IMR-90 (cell line): ENCODE measurements around the gene TAT. TPM values are rescaled to one million over a fixed set of nuclear protein-coding genes. Genes with fewer than 3 reads are reported as not detected.

Experiments used
- ATAC-seq: fragments of 200-7000 bp; cut with Tn5 transposase; 2 replicates; pipeline ENCODE4 v1.9.1; 2020; ENCODE audit warnings: low read depth, mild to moderate bottlenecking, moderate library complexity
- BruUV-seq: library from RNA; stranded (reverse); fragments of 400-500 nt; replicated peaks from 2 replicates; lab custom pipeline; 2021; lab: Mats Ljungman, UMichigan
- CTCF ChIA-PET: fragments of 300-600 bp; formaldehyde crosslinking; extraction: SDS; loops from one replicate; lab custom pipeline; 2021; ENCODE audit warnings: antibody characterized with exemption; lab: Yijun Ruan, JAX
- POLR2A ChIA-PET: fragments of 300-600 bp; sonication (Branson Sonifier 250); formaldehyde crosslinking; loops from one replicate; lab custom pipeline; 2022; ENCODE audit warnings: antibody characterized with exemption; ENCODE audit not compliant: unreplicated experiment; lab: Charles Lee
- DNase-seq: peaks from one replicate; pipeline ENCODE4 v3.0.0; 2013
- H2AFZ ChIP-seq: replicated peaks from 2 replicates; pipeline ENCODE3; 2013; ENCODE audit warnings: low read length, mild to moderate bottlenecking; ENCODE audit not compliant: poor library complexity
- H2AK5ac ChIP-seq: 2 replicates; pipeline ENCODE4 v1.6.1; 2013; ENCODE audit warnings: low read depth, low read length, inconsistent platforms
- H2AK9ac ChIP-seq: replicated peaks from 2 replicates; pipeline ENCODE3; 2013; ENCODE audit warnings: mild to moderate bottlenecking, low read depth, low read length, moderate library complexity; ENCODE audit not compliant: poor library complexity
- H2BK120ac ChIP-seq: 2 replicates; pipeline ENCODE4 v1.6.1; 2013; ENCODE audit warnings: low read depth, low read length, inconsistent platforms
- H2BK15ac ChIP-seq: 3 replicates; pipeline ENCODE4 v1.6.1; 2013; ENCODE audit warnings: low read depth, low read length, inconsistent platforms
- H2BK20ac ChIP-seq: 2 replicates; pipeline ENCODE4 v1.6.1; 2013; ENCODE audit warnings: low read depth, mild to moderate bottlenecking, inconsistent platforms, low read length, moderate library complexity
- H2BK5ac ChIP-seq: 2 replicates; pipeline ENCODE4 v1.6.1; 2013; ENCODE audit warnings: mild to moderate bottlenecking, low read depth, low read length, inconsistent platforms; ENCODE audit not compliant: poor library complexity, severe bottlenecking
- H3K14ac ChIP-seq: replicated peaks from 2 replicates; pipeline ENCODE4 v1.6.1; 2013; ENCODE audit warnings: low read depth, low read length, inconsistent platforms
- H3K18ac ChIP-seq: 2 replicates; pipeline ENCODE4 v1.6.1; 2013; ENCODE audit warnings: low read depth, low read length, control low read depth
- H3K23ac ChIP-seq: 2 replicates; pipeline ENCODE4 v1.6.1; 2013; ENCODE audit warnings: low read depth, low read length, inconsistent platforms
- H3K27ac ChIP-seq: 2 replicates; pipeline ENCODE4 v1.5.1; 2013; ENCODE audit warnings: mild to moderate bottlenecking, control low read depth, low read length; ENCODE audit not compliant: insufficient read depth
- H3K27me3 ChIP-seq: 2 replicates; pipeline ENCODE4 v1.6.1; 2013; ENCODE audit warnings: low read length; ENCODE audit not compliant: control insufficient read depth, insufficient read depth
- H3K36me3 ChIP-seq: 2 replicates; pipeline ENCODE4 v1.6.1; 2013; ENCODE audit warnings: low read length, mixed read lengths; ENCODE audit not compliant: control insufficient read depth, insufficient read depth
- H3K4ac ChIP-seq: 2 replicates; pipeline ENCODE4 v1.6.1; 2013; ENCODE audit warnings: low read depth, low read length, inconsistent platforms
- H3K4me1 ChIP-seq: 2 replicates; pipeline ENCODE4 v1.6.1; 2013; ENCODE audit warnings: low read length, mixed read lengths; ENCODE audit not compliant: control insufficient read depth, insufficient read depth
- H3K4me2 ChIP-seq: 2 replicates; pipeline ENCODE4 v1.6.1; 2013; ENCODE audit warnings: low read depth, mild to moderate bottlenecking, control low read depth, low read length, moderate library complexity
- H3K4me3 ChIP-seq: 2 replicates; pipeline ENCODE4 v1.5.1; 2013; ENCODE audit warnings: low read depth, mild to moderate bottlenecking, control low read depth, low read length, moderate library complexity; ENCODE audit not compliant: insufficient read depth
- H3K56ac ChIP-seq: 2 replicates; pipeline ENCODE4 v1.6.1; 2013; ENCODE audit warnings: low read length, inconsistent platforms; ENCODE audit not compliant: insufficient read depth; ENCODE audit errors: extremely low read depth
- H3K79me1 ChIP-seq, 2 experiments: 2 replicates each; pipeline ENCODE4 v1.6.1; 2013; ENCODE audit warnings: low read length in 2 of 2, inconsistent platforms in 1 of 2, low read depth in 1 of 2
- H3K9ac ChIP-seq: 2 replicates; pipeline ENCODE4 v1.6.1; 2013; ENCODE audit warnings: low read depth, low read length, control low read depth
- H3K9me1 ChIP-seq: 2 replicates; pipeline ENCODE4 v1.6.1; 2013; ENCODE audit warnings: low read length, inconsistent platforms; ENCODE audit not compliant: insufficient read depth
- H3K9me3 ChIP-seq: 2 replicates; pipeline ENCODE4 v1.6.1; 2013; ENCODE audit warnings: low read length; ENCODE audit not compliant: control insufficient read depth, insufficient read depth
- H4K20me1 ChIP-seq: 2 replicates; pipeline ENCODE4 v1.6.1; 2013; ENCODE audit warnings: low read length, inconsistent platforms; ENCODE audit not compliant: insufficient read depth
- H4K5ac ChIP-seq: 2 replicates; pipeline ENCODE4 v1.6.1; 2013; ENCODE audit warnings: mild to moderate bottlenecking, low read depth, low read length, control low read depth
- H4K8ac ChIP-seq, 2 experiments: 2 replicates each; pipeline ENCODE4 v1.6.1; 2013; ENCODE audit warnings: low read depth in 2 of 2, low read length in 2 of 2, control low read depth in 1 of 2, inconsistent platforms in 1 of 2
- H4K91ac ChIP-seq: 2 replicates; pipeline ENCODE4 v1.6.1; 2013; ENCODE audit warnings: low read depth, low read length, inconsistent platforms; ENCODE audit not compliant: insufficient read depth
- CEBPB ChIP-seq: IDR thresholded peaks from 2 replicates; pipeline ENCODE4 v1.6.1; 2012; ENCODE audit warnings: low read depth, low read length, improper control_type of control experiment
- CTCF ChIP-seq: conservative IDR thresholded peaks from 2 replicates; pipeline ENCODE4 v1.5.1; 2012; ENCODE audit warnings: mild to moderate bottlenecking, low read depth, low read length, improper control_type of control experiment
- ELK1 ChIP-seq: fragments of 150-350 bp; IDR thresholded peaks from 2 replicates; pipeline ENCODE4 v1.6.1; 2016; ENCODE audit warnings: low read depth, mild to moderate bottlenecking, low read length, moderate library complexity, borderline replicate concordance
- FOS ChIP-seq: fragments of 150-350 bp; IDR thresholded peaks from 2 replicates; pipeline ENCODE4 v1.6.1; 2016; ENCODE audit warnings: low read depth, low read length
- MAFK ChIP-seq: IDR thresholded peaks from 2 replicates; pipeline ENCODE4 v1.6.1; 2012; ENCODE audit warnings: low read depth, low read length, improper control_type of control experiment
- MAZ ChIP-seq: IDR thresholded peaks from 2 replicates; pipeline ENCODE4 v1.6.1; 2012; ENCODE audit warnings: low read depth, mild to moderate bottlenecking, low read length, improper control_type of control experiment, moderate library complexity, borderline replicate concordance
- MXI1 ChIP-seq: IDR thresholded peaks from 2 replicates; pipeline ENCODE4 v1.6.1; 2012; ENCODE audit warnings: low read depth, mild to moderate bottlenecking, low read length, moderate library complexity, borderline replicate concordance
- RAD21 ChIP-seq: IDR thresholded peaks from 2 replicates; pipeline ENCODE4 v1.6.1; 2012; ENCODE audit warnings: low read length, improper control_type of control experiment
- RCOR1 ChIP-seq: IDR thresholded peaks from 2 replicates; pipeline ENCODE4 v1.6.1; 2012; ENCODE audit warnings: mild to moderate bottlenecking, low read length, improper control_type of control experiment; ENCODE audit not compliant: insufficient replicate concordance
- RFX5 ChIP-seq: IDR thresholded peaks from 2 replicates; pipeline ENCODE4 v1.8.0; 2012; ENCODE audit warnings: low read depth, mild to moderate bottlenecking, low read length, moderate library complexity
- WGBS, 2 experiments: methylation state at CpG; one replicate each; pipeline versions ENCODE4 v1.1.5 to v1.1.7; 2013; ENCODE audit warnings: missing lambda C conversion rate in 2 of 2; ENCODE audit not compliant: insufficient read length in 1 of 2; ENCODE audit errors: extremely low coverage in 2 of 2; 5-methylcytosine and 5-hydroxymethylcytosine counted together
- dilution Hi-C: fragments of 300-500 bp; cut with HindIII; formaldehyde crosslinking; loops from one replicate; pipeline ENCODE4 v1.14.3; 2018; ENCODE audit warnings: low sequenced_read_pairs; ENCODE audit not compliant: unreplicated experiment
- in situ Hi-C: fragments of 300-500 bp; cut with MboI; formaldehyde crosslinking; loops from 3 replicates; pipeline ENCODE4 v1.14.3; 2019; ENCODE audit warnings: low sequenced_read_pairs, inconsistent platforms, mixed read lengths
- intact Hi-C: fragments of 100-400 bp; cut with micrococcal nuclease; formaldehyde crosslinking; loops from 2 replicates; pipeline ENCODE4 v1.10.0; 2022
- polyA plus RNA-seq, 3 experiments: library from polyadenylated mRNA; depleted of rRNA; stranded (reverse); fragments of >200 nt; gene quantifications; 2 replicates each; pipeline ENCODE4 v1.2.3, GENCODE V29; 2012; ENCODE audit warnings: low replicate concordance in 1 of 3
- total RNA-seq: library from RNA; depleted of rRNA; stranded (reverse); fragments of >200 nt; gene quantifications from 2 replicates; pipeline ENCODE4 v1.2.3, GENCODE V29; 2012

The TAT gene
- total and polyA plus RNA-seq, 2 of the 4 experiments (the other 2 are of a cell fraction), result not detected

- Histone ChIP-seq H3K56ac (no peak overlapping the region), H2AFZ (no peak overlapping the region), H3K27ac (no peak overlapping the region), H3K4me2 (no peak overlapping the region), H3K4ac (no peak overlapping the region), H3K18ac (no peak overlapping the region), H3K27me3 (no peaks in the 10 kb centered on the region; the same call in 1 of the 2 replicates), H2BK5ac (peak overlapping the region; percentile 58), H3K9me3 (no peaks in the 10 kb centered on the region), H2BK120ac (no peak overlapping the region), H2BK15ac (no peak overlapping the region), H3K9ac (no peak overlapping the region), H3K23ac (no peak overlapping the region), H3K4me3 (no peak overlapping the region), H3K4me1 (no peaks in the 10 kb centered on the region), H2AK9ac (no peak overlapping the region), H2AK5ac (no peak overlapping the region), H2BK20ac (no peak overlapping the region), H4K91ac (no peak overlapping the region), H4K20me1 (no peaks in the 10 kb centered on the region), H4K8ac (no peak overlapping the region), H4K5ac (no peak overlapping the region), H3K36me3 (no peaks in the 10 kb centered on the region), H3K14ac (no peak overlapping the region), H3K79me1 (no peaks in the 10 kb centered on the region), H3K9me1 (no peaks in the 10 kb centered on the region)
- TF ChIP-seq CTCF, result no peak
- TF ChIP-seq MAZ, result no peak
- TF ChIP-seq ELK1, result no peak
- TF ChIP-seq RFX5, result no peak
- no peak for TF ChIP-seq RCOR1
- TF ChIP-seq RAD21, result no peak
- TF ChIP-seq CEBPB, result no peak
- TF ChIP-seq MAFK, result no peak
- no peak for TF ChIP-seq MXI1
- TF ChIP-seq FOS, result no peak
- dilution Hi-C loops, result no loop called here
- ChIA-PET POLR2A (no interaction called here), CTCF (interaction anchor here (0.9 kb wide), 2 partner anchors 17 to 28 kb away, joined by 3 read pairs; no protein-coding TSS in a partner anchor)
- no CpG with 5 or more reads among the region's 3 CpGs for WGBS, 2 experiments
- intact Hi-C loops, result no loop called here
- in situ Hi-C loops, result no loop called here
- no TSS peak for BruUV-seq
- ATAC-seq (no peak), DNase-seq (no peak)
Observed at GRCh38 chr16:71593048-71593999, 16.4 kb upstream of the TAT start.
